Heart left ventricle (tissue), 13 donors: Measurements from ENCODE around the gene SLC6A18.

Experiments
- POLR2A ChIP-seq, 2 donors: fragments of 450-650 bp; IDR thresholded peaks; one replicate each; pipeline ENCODE4 v1.6.1; 2017; ENCODE audit warnings: antibody characterized with exemption in 2 of 2, mild to moderate bottlenecking in 2 of 2, moderate library complexity in 2 of 2
- TF ChIP-seq, protein P1 (sequence below), 12 donors: fragments of 200-600 bp; sonication (generic) in 4 of 12; IDR thresholded peaks; one replicate each; pipeline versions ENCODE4 v1.5.0 to v1.8.0; 2018 to 2022; ENCODE audit warnings: antibody characterized with exemption in 12 of 12, mild to moderate bottlenecking in 5 of 12
- donor health status: ischemic (EF 13 %, LVEDD 7.1; RV severe dilation, severe dysfunction).
- donor health status: DM: no; HTN: yes; CAD: no.
- donor health status: DM: no; HTN: no; CAD: no.
- donor health status: ischemic (EF 25% LVEDD 6.9; RV normal size, moderate dysfunction).
- donor health status: ischemic (EF 25% LVEDD 5.7; RV mildly dilated, moderate dysfunction).
- donor health status: ischemic (EF 35%, LVEDD 5.7; RV mildly dilated, moderate dysfunction).
- donor health status: nonischemic (EF 11% LVEDD 7.7; RV severe dilation, severe dysfunction).
- donor health status: DM: yes; HTN: yes; CAD: no.
- donor health status: PGD.
- donor health status: ischemic (EF 29% LVEDD 5.4; RV normal size, mild dysfunction).
- donor health status: nonischemic (EF 23%, LVEDD 6.1; RV moderate dilation, normal function).

DNA sequence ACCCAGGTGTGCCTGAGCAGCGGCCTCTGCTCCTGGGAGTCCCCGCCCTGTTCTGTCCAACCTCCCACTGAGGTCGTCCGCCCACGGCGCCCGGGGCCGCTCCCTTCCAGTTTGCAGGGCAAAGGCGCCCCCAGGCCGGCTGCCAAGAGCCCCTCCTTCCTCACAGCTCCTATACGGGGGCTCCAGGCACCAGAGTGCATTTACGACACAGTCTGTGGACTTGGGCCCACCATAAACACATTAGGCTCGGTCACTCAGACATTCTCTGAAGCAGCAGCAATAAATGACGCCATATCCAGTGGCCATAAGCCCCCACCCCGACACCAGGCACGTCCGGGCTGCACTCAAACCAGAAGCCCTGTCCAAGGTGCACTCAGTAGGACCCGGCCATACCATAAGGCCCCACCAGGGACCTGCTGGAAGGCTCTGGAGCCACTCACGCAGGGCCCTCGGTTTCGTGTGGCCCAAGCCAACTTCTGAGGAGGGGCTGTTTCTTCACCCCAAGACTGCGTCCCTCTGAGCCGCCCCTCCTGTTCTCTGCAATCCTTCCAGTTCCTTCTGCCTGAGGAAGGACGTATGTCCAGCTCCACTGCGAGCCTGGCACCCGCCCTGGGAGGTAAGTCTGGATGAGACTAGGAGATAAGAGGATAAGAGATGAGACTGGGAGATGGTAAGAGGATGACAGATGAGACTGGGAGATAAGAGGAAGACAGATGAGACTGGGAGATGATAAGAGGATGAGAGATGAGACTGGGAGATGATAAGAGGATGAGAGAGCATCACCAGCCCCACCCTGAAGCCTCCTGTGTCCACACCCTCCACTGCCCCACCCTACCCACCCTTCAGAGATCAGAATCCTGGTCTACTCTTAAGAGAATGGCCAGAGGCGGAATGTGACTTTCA lies 26.7 kb downstream of the SLC6A18 start:
- TF ChIP-seq, protein P1, sequence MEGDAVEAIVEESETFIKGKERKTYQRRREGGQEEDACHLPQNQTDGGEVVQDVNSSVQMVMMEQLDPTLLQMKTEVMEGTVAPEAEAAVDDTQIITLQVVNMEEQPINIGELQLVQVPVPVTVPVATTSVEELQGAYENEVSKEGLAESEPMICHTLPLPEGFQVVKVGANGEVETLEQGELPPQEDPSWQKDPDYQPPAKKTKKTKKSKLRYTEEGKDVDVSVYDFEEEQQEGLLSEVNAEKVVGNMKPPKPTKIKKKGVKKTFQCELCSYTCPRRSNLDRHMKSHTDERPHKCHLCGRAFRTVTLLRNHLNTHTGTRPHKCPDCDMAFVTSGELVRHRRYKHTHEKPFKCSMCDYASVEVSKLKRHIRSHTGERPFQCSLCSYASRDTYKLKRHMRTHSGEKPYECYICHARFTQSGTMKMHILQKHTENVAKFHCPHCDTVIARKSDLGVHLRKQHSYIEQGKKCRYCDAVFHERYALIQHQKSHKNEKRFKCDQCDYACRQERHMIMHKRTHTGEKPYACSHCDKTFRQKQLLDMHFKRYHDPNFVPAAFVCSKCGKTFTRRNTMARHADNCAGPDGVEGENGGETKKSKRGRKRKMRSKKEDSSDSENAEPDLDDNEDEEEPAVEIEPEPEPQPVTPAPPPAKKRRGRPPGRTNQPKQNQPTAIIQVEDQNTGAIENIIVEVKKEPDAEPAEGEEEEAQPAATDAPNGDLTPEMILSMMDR (IDR thresholded peaks at IDR 0.05) = no peak
- no peak for TF ChIP-seq POLR2A (IDR thresholded peaks at IDR 0.05)
